ENCODE results near the gene RTN4R. TPM values are rescaled to one million over a fixed set of nuclear protein-coding genes. Genes with fewer than 3 reads are reported as not detected.
A peak's percentile ranks its signal among the peaks of the same experiment; 100 is the strongest.

RTN4R gene
- total and polyA plus RNA-seq, 2 of the 4 experiments (the other 2 are of a cell fraction): 0.18 to 0.94 TPM

GRCh38 chr22:20299746-20300136, 31.6 kb upstream of the RTN4R start:
- peak overlapping the region; percentile 92 for H2AFZ ChIP-seq (replicated peaks; ENCODE audit: low read length, poor library complexity)
- intact Hi-C loops (cut with micrococcal nuclease): no loop called here

More at GRCh38 chr22:20299746-20300136, 31.6 kb upstream of the RTN4R start:
- H3K56ac ChIP-seq (ENCODE audit: extremely low read depth, insufficient read depth, low read length): no peak overlapping the region
- H4K8ac ChIP-seq (ENCODE audit: low read depth in 2 of 2, low read length in 2 of 2): no peak overlapping the region
- no peak overlapping the region for H2BK120ac ChIP-seq (ENCODE audit: low read depth, low read length)
- TF ChIP-seq FOS (IDR thresholded peaks at IDR 0.05; ENCODE audit: low read depth, low read length): no peak
- TF ChIP-seq NFE2L2 (IDR thresholded peaks at IDR 0.05; ENCODE audit: low read depth, low read length): no peak
- TF ChIP-seq RAD21 (IDR thresholded peaks at IDR 0.05; ENCODE audit: low read length): no peak
- TF ChIP-seq MAZ (IDR thresholded peaks at IDR 0.05; ENCODE audit: borderline replicate concordance, low read depth, low read length): no peak
- TF ChIP-seq ELK1 (IDR thresholded peaks at IDR 0.05; ENCODE audit: borderline replicate concordance, low read depth, low read length): no peak
- no peak for TF ChIP-seq MAFK (IDR thresholded peaks at IDR 0.05; ENCODE audit: low read depth, low read length)
- TF ChIP-seq SMC3 (IDR thresholded peaks at IDR 0.05; ENCODE audit: low read depth, low read length): no peak
- no peak for TF ChIP-seq CTCF (conservative IDR thresholded peaks at IDR 0.05; ENCODE audit: low read depth, low read length)
- peaks cover 37% of the 10 kb centered on the region for H3K27me3 ChIP-seq (ENCODE audit: control insufficient read depth, insufficient read depth, low read length)
- no peaks in the 10 kb centered on the region; the same call in 1 of the 2 replicates for H3K4me1 ChIP-seq (ENCODE audit: control insufficient read depth, insufficient read depth, low read length)
- H2AK9ac ChIP-seq (replicated peaks; ENCODE audit: low read depth, low read length, poor library complexity): peak overlapping the region; percentile 51
- H3K23ac ChIP-seq (ENCODE audit: low read depth, low read length): no peak overlapping the region
- dilution Hi-C loops (cut with HindIII; ENCODE audit: low sequenced_read_pairs, unreplicated experiment): no loop called here
- H4K5ac ChIP-seq (ENCODE audit: low read depth, low read length): no peak overlapping the region
- no peak overlapping the region for H3K14ac ChIP-seq (replicated peaks; ENCODE audit: low read depth, low read length)
- 0 out of 2 replicates have a peak, but pooled peaks cover 2% of the 10 kb centered on the region for H3K9me1 ChIP-seq (ENCODE audit: insufficient read depth, low read length)
- WGBS, 2 experiments (ENCODE audit: extremely low coverage in 2 of 2, insufficient read length in 1 of 2): 2% methylated on average over 15 of the region's 52 CpGs; no CpG with 5 or more reads in 1 of the 2 experiments
- BruUV-seq (replicated peaks): no TSS peak
- DNase-seq (peak; percentile 28), ATAC-seq (ENCODE audit: low read depth) (peak; percentile 38)
- H3K4me3 ChIP-seq (ENCODE audit: insufficient read depth, low read depth, low read length): peak overlapping the region; percentile 49
- no peaks in the 10 kb centered on the region for H3K9me3 ChIP-seq (ENCODE audit: control insufficient read depth, insufficient read depth, low read length)
- no peaks in the 10 kb centered on the region for H3K79me1 ChIP-seq (ENCODE audit: low read depth in 1 of 2, low read length in 2 of 2)
- no peak overlapping the region for H3K4ac ChIP-seq (ENCODE audit: low read depth, low read length)
- H3K36me3 ChIP-seq (ENCODE audit: control insufficient read depth, insufficient read depth, low read length): no peaks in the 10 kb centered on the region
- POLR2A ChIA-PET (ENCODE audit: unreplicated experiment): no interaction called here
- H2BK20ac ChIP-seq (ENCODE audit: low read depth, low read length): no peak overlapping the region
- no peak overlapping the region for H3K9ac ChIP-seq (ENCODE audit: low read depth, low read length)
- in situ Hi-C loops (cut with MboI; ENCODE audit: low sequenced_read_pairs): no loop called here
- H3K18ac ChIP-seq (ENCODE audit: low read depth, low read length): no peak overlapping the region
- peak overlapping the region; percentile 76 for H3K4me2 ChIP-seq (ENCODE audit: low read depth, low read length)
- no peak overlapping the region for H3K27ac ChIP-seq (ENCODE audit: insufficient read depth, low read length)
- no peaks in the 10 kb centered on the region; the same call in none of the 2 replicates for H4K20me1 ChIP-seq (ENCODE audit: insufficient read depth, low read length)
- CTCF ChIA-PET: no interaction called here
- no peak overlapping the region for H2BK5ac ChIP-seq (ENCODE audit: low read depth, low read length, poor library complexity, severe bottlenecking)
- no peak overlapping the region for H2BK15ac ChIP-seq (ENCODE audit: low read depth, low read length)
- no peak overlapping the region for H2AK5ac ChIP-seq (ENCODE audit: low read depth, low read length)
- H4K91ac ChIP-seq (ENCODE audit: insufficient read depth, low read depth, low read length): no peak overlapping the region

Measured in IMR-90 (cell line).